Measurements from ENCODE around the gene NPIPB4.
"Not testable (repeated sequence)": the region's sequence is repeated elsewhere in the genome, so short reads cannot be mapped to it uniquely, and the experiment has no call there.

NPIPB4 gene

GRCh38 chr16:21857656-21858055 is at the start of gene NPIPB4:
NPIPB4 (minus strand) TSS chr16:21857756; CDS start chr16:21857378, 378 bp downstream.
- H3K9me3 ChIP-seq (ENCODE audit: control insufficient read depth, insufficient read depth, low read depth, low read length); H3K27me3 ChIP-seq (ENCODE audit: control insufficient read depth, insufficient read depth, low read length): not testable (repeated sequence)

GRCh38 chr16:21898998-21899397 is 41.4 kb upstream of the NPIPB4 start:
- not testable (repeated sequence) for H3K4me1 ChIP-seq (ENCODE audit: control insufficient read depth, insufficient read depth, low read length); H3K9me3 ChIP-seq (ENCODE audit: control insufficient read depth, insufficient read depth, low read depth, low read length); H3K4me3 ChIP-seq (ENCODE audit: low read depth, low read length); H3K9ac ChIP-seq (ENCODE audit: low read length); H3K27me3 ChIP-seq (ENCODE audit: control insufficient read depth, insufficient read depth, low read length); H3K36me3 ChIP-seq (ENCODE audit: control insufficient read depth, insufficient read depth, low read length); H3K27ac ChIP-seq (ENCODE audit: low read depth, low read length)

More at GRCh38 chr16:21857656-21858055, at the start of gene NPIPB4:
- H3K4me1 ChIP-seq (ENCODE audit: control insufficient read depth, insufficient read depth, low read length); H3K27ac ChIP-seq (ENCODE audit: low read depth, low read length); H3K9ac ChIP-seq (ENCODE audit: low read length); H3K4me3 ChIP-seq (ENCODE audit: low read depth, low read length); H3K36me3 ChIP-seq (ENCODE audit: control insufficient read depth, insufficient read depth, low read length): not testable (repeated sequence)

GRCh38 chr16:21881988-21882387 is 24.4 kb upstream of the NPIPB4 start:
- H3K27ac ChIP-seq (ENCODE audit: low read depth, low read length); H3K4me1 ChIP-seq (ENCODE audit: control insufficient read depth, insufficient read depth, low read length); H3K36me3 ChIP-seq (ENCODE audit: control insufficient read depth, insufficient read depth, low read length); H3K27me3 ChIP-seq (ENCODE audit: control insufficient read depth, insufficient read depth, low read length); H3K4me3 ChIP-seq (ENCODE audit: low read depth, low read length); H3K9ac ChIP-seq (ENCODE audit: low read length); H3K9me3 ChIP-seq (ENCODE audit: control insufficient read depth, insufficient read depth, low read depth, low read length): not testable (repeated sequence)

GRCh38 chr16:21837186-21837585 is 20.4 kb downstream of the NPIPB4 start:
- not testable (repeated sequence) for H3K36me3 ChIP-seq (ENCODE audit: control insufficient read depth, insufficient read depth, low read length)
- H3K27me3 ChIP-seq (ENCODE audit: control insufficient read depth, insufficient read depth, low read length), result peaks cover 13% of the 10 kb centered on the region

DNA sequence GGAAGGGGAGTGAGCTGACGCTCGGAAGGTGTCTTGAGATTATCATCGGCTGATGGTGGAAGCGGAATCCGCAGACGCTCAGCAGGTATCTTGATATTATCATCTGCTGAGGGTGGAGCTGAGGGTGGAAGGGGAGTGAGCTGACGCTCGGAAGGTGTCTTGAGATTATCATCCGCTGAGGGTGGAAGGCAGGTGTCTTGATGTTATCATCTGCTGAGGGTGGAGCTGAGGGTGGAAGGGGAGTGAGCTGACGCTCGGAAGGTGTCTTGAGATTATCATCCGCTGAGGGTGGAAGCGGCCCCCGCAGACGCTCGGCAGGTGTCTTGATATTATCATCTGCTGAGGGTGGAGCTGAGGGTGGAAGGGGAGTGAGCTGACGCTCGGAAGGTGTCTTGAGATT is 21.2 kb downstream of the NPIPB4 start:
- Histone ChIP-seq H3K27me3 (ENCODE audit: control insufficient read depth, insufficient read depth, low read length) (peaks cover 13% of the 10 kb centered on the region), H3K4me3 (ENCODE audit: low read depth, low read length) (peak overlapping the region; percentile 41)
- not testable (repeated sequence) for H3K9ac ChIP-seq (ENCODE audit: low read length)

More at GRCh38 chr16:21837186-21837585, 20.4 kb downstream of the NPIPB4 start:
- not testable (repeated sequence) for H3K4me1 ChIP-seq (ENCODE audit: control insufficient read depth, insufficient read depth, low read length); H3K9ac ChIP-seq (ENCODE audit: low read length); H3K9me3 ChIP-seq (ENCODE audit: control insufficient read depth, insufficient read depth, low read depth, low read length); H3K27ac ChIP-seq (ENCODE audit: low read depth, low read length)
- peak overlapping the region; percentile 44 for H3K4me3 ChIP-seq (ENCODE audit: low read depth, low read length)

GRCh38 chr16:21835747-21836146 is 21.8 kb downstream of the NPIPB4 start:
- H3K9ac ChIP-seq (ENCODE audit: low read length); H3K4me1 ChIP-seq (ENCODE audit: control insufficient read depth, insufficient read depth, low read length); H3K4me3 ChIP-seq (ENCODE audit: low read depth, low read length); H3K9me3 ChIP-seq (ENCODE audit: control insufficient read depth, insufficient read depth, low read depth, low read length); H3K36me3 ChIP-seq (ENCODE audit: control insufficient read depth, insufficient read depth, low read length); H3K27ac ChIP-seq (ENCODE audit: low read depth, low read length): not testable (repeated sequence)
- H3K27me3 ChIP-seq (ENCODE audit: control insufficient read depth, insufficient read depth, low read length), result peaks cover 13% of the 10 kb centered on the region

More for the DNA sequence above, 21.2 kb downstream of the NPIPB4 start:
- H3K4me1 ChIP-seq (ENCODE audit: control insufficient read depth, insufficient read depth, low read length); H3K27ac ChIP-seq (ENCODE audit: low read depth, low read length); H3K9me3 ChIP-seq (ENCODE audit: control insufficient read depth, insufficient read depth, low read depth, low read length); H3K36me3 ChIP-seq (ENCODE audit: control insufficient read depth, insufficient read depth, low read length): not testable (repeated sequence)

DNA sequence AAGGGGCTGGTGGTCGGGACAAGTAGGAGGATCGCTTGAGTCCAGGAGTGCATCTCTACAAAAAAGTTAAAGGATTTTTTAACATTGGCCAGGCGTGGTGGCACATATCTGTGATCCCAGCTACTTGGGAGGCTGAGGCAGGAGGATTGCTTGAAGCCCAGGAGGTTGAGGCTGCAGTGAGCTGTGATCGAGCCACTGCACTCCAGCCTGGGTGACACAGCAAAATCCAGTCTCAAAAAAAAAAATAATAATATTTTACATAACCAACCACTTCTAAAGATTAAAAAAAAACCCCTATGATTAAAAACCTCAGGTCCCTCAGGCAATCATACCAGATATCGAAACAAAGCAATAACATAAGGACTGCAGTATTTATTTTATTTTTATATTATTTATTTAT is 23.3 kb downstream of the NPIPB4 start:
- H3K9ac ChIP-seq (ENCODE audit: low read length); H3K27ac ChIP-seq (ENCODE audit: low read depth, low read length); H3K9me3 ChIP-seq (ENCODE audit: control insufficient read depth, insufficient read depth, low read depth, low read length); H3K4me1 ChIP-seq (ENCODE audit: control insufficient read depth, insufficient read depth, low read length); H3K36me3 ChIP-seq (ENCODE audit: control insufficient read depth, insufficient read depth, low read length); H3K4me3 ChIP-seq (ENCODE audit: low read depth, low read length): not testable (repeated sequence)
- peaks cover 13% of the 10 kb centered on the region for H3K27me3 ChIP-seq (ENCODE audit: control insufficient read depth, insufficient read depth, low read length)

DNA sequence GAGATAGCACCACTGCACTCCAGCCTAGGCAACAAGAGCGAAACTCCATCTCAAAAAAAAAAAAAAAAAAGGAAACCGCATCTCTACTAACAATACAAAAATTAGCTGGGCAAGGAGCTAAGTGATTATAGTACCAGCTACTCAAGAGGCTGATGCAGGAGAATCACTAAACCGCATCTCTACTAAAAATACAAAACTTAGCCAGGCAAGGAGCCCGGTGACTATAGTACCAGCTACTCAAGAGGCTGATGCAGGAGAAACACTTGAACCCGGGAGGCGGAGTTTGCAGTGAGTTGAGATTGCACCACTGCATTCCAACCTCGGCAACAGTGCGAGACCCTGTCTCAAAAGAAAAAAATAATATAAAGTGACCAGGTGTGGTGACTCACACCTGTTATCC is 27.6 kb downstream of the NPIPB4 start:
- not testable (repeated sequence) for H3K9me3 ChIP-seq (ENCODE audit: control insufficient read depth, insufficient read depth, low read depth, low read length); H3K27me3 ChIP-seq (ENCODE audit: control insufficient read depth, insufficient read depth, low read length); H3K27ac ChIP-seq (ENCODE audit: low read depth, low read length); H3K36me3 ChIP-seq (ENCODE audit: control insufficient read depth, insufficient read depth, low read length); H3K4me1 ChIP-seq (ENCODE audit: control insufficient read depth, insufficient read depth, low read length); H3K4me3 ChIP-seq (ENCODE audit: low read depth, low read length); H3K9ac ChIP-seq (ENCODE audit: low read length)

DNA sequence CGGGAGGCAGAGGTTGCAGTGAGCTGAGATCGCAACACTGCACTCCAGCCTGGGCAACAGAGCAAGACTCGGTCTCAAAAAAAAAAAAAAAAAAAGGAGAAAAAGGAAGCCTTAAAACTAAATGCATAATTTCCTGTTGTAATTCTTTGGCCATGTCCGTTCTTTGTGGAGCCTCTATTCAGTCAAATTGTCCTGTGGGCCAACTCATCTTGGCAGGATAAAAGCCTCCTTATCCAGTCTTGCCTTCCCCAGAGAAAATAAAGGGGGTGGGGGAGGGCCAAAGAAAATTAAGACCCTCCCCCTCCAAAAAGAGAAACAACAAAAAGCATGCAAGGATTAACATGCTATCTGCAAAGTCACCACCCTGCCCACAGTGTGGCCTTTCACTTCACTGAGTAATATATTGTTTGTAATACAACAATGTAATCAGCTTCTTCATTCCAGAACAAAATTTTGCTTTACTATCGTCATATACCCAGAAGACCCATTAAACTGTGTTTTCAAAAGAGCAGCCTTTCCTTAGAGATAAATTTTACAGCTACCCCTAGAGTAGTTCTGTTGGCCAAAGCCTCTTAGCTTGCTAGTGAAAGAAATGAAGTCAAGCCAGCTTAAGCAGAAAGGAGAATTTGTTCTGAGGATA is 31.4 kb downstream of the NPIPB4 start:
- H3K4me1 ChIP-seq (ENCODE audit: control insufficient read depth, insufficient read depth, low read length); H3K4me3 ChIP-seq (ENCODE audit: low read depth, low read length); H3K27me3 ChIP-seq (ENCODE audit: control insufficient read depth, insufficient read depth, low read length); H3K27ac ChIP-seq (ENCODE audit: low read depth, low read length); H3K9me3 ChIP-seq (ENCODE audit: control insufficient read depth, insufficient read depth, low read depth, low read length); H3K36me3 ChIP-seq (ENCODE audit: control insufficient read depth, insufficient read depth, low read length); H3K9ac ChIP-seq (ENCODE audit: low read length): not testable (repeated sequence)

GRCh38 chr16:21825526-21825925 is 32.0 kb downstream of the NPIPB4 start:
- H3K4me1 ChIP-seq (ENCODE audit: control insufficient read depth, insufficient read depth, low read length); H3K9ac ChIP-seq (ENCODE audit: low read length); H3K27me3 ChIP-seq (ENCODE audit: control insufficient read depth, insufficient read depth, low read length); H3K27ac ChIP-seq (ENCODE audit: low read depth, low read length); H3K4me3 ChIP-seq (ENCODE audit: low read depth, low read length); H3K36me3 ChIP-seq (ENCODE audit: control insufficient read depth, insufficient read depth, low read length); H3K9me3 ChIP-seq (ENCODE audit: control insufficient read depth, insufficient read depth, low read depth, low read length): not testable (repeated sequence)

- not testable (repeated sequence) for H3K36me3 ChIP-seq (ENCODE audit: control insufficient read depth, insufficient read depth, low read length); H3K9ac ChIP-seq (ENCODE audit: low read length); H3K27me3 ChIP-seq (ENCODE audit: control insufficient read depth, insufficient read depth, low read length); H3K4me1 ChIP-seq (ENCODE audit: control insufficient read depth, insufficient read depth, low read length); H3K9me3 ChIP-seq (ENCODE audit: control insufficient read depth, insufficient read depth, low read depth, low read length); H3K27ac ChIP-seq (ENCODE audit: low read depth, low read length); H3K4me3 ChIP-seq (ENCODE audit: low read depth, low read length)
Observed at GRCh38 chr16:21823258-21823657, 34.3 kb downstream of the NPIPB4 start.

DNA sequence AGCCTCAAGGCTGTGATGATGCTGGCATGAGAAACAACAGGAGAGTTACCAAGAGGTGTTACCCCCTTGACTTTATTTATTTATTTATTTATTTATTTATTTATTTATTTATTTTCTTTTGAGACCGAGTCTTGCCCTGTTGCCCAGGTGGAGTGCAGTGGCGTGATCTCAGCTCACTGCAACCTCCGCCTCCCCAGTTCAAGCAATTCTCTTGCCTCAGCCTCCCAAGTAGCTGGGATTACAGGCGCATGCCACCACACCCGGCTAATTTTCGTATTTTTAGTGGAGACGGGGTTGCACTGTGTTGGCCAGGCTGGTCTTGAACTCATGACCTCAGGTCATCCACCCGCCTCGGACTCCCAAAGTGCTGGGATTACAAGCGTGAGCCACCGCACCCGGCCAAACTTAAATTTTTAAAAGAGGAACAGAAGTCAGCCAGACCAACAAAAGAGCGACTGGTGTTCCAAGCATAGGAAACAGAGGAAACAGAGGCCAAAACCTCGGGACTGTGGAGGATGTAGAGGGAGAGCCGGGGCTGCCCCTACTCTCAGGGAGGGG is 36.6 kb downstream of the NPIPB4 start:
- H3K27ac ChIP-seq (ENCODE audit: low read depth, low read length); H3K36me3 ChIP-seq (ENCODE audit: control insufficient read depth, insufficient read depth, low read length); H3K27me3 ChIP-seq (ENCODE audit: control insufficient read depth, insufficient read depth, low read length); H3K4me1 ChIP-seq (ENCODE audit: control insufficient read depth, insufficient read depth, low read length); H3K9ac ChIP-seq (ENCODE audit: low read length); H3K9me3 ChIP-seq (ENCODE audit: control insufficient read depth, insufficient read depth, low read depth, low read length): not testable (repeated sequence)
- peak overlapping the region; percentile 79 for H3K4me3 ChIP-seq (ENCODE audit: low read depth, low read length)

Data from HUES6 (cell line).